Vagina (tissue), 2 donors: ENCODE data around the gene DTL.

Experiments used
- CTCF ChIP-seq, 3 experiments: fragments of 450-650 bp in 2 of 3; fragments of 200-600 bp in 1 of 3; sonication (generic) in 1 of 3; IDR thresholded peaks; one replicate each; pipeline ENCODE4 v1.5.1; 2017 to 2019; ENCODE audit warnings: antibody characterized with exemption in 3 of 3, mild to moderate bottlenecking in 2 of 3, moderate library complexity in 2 of 3
- POLR2A ChIP-seq, 2 donors: fragments of 450-650 bp; IDR thresholded peaks; one replicate each; pipeline ENCODE4 v1.6.1; 2017; ENCODE audit warnings: antibody characterized with exemption in 2 of 2, mild to moderate bottlenecking in 2 of 2, moderate library complexity in 2 of 2
- POLR2AphosphoS5 ChIP-seq, 2 donors: sonication (generic); formaldehyde crosslinking; IDR thresholded peaks; one replicate each; pipeline ENCODE4 v1.9.0; 2017; ENCODE audit warnings: antibody characterized with exemption in 2 of 2, mild to moderate bottlenecking in 2 of 2, low read depth in 1 of 2; ENCODE audit not compliant: insufficient read depth in 1 of 2

- TF ChIP-seq CTCF (IDR thresholded peaks at IDR 0.05) (no peak), POLR2AphosphoS5 (IDR thresholded peaks at IDR 0.05; ENCODE audit: insufficient read depth in 1 of 2, low read depth in 1 of 2) (no peak), POLR2A (IDR thresholded peaks at IDR 0.05) (no peak)
Observed at GRCh38 chr1:212074856-212075255, 39.3 kb downstream of the DTL start.
